ENCODE results near the gene REPIN1. TPM values are rescaled to one million over a fixed set of nuclear protein-coding genes. Genes with fewer than 3 reads are reported as not detected.

The REPIN1 gene
- total and polyA plus RNA-seq, 9 of the 15 experiments (the other 6 are each of a cell fraction or from before 2014, with no cell fraction given), result 8.1 to 283 (median 94.3) TPM

GRCh38 chr7:150404172-150404804 lies 35.7 kb downstream of the REPIN1 start (continued):
- TF ChIP-seq, protein P1, sequence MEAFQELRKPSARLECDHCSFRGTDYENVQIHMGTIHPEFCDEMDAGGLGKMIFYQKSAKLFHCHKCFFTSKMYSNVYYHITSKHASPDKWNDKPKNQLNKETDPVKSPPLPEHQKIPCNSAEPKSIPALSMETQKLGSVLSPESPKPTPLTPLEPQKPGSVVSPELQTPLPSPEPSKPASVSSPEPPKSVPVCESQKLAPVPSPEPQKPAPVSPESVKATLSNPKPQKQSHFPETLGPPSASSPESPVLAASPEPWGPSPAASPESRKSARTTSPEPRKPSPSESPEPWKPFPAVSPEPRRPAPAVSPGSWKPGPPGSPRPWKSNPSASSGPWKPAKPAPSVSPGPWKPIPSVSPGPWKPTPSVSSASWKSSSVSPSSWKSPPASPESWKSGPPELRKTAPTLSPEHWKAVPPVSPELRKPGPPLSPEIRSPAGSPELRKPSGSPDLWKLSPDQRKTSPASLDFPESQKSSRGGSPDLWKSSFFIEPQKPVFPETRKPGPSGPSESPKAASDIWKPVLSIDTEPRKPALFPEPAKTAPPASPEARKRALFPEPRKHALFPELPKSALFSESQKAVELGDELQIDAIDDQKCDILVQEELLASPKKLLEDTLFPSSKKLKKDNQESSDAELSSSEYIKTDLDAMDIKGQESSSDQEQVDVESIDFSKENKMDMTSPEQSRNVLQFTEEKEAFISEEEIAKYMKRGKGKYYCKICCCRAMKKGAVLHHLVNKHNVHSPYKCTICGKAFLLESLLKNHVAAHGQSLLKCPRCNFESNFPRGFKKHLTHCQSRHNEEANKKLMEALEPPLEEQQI (IDR thresholded peaks at IDR 0.05), result no peak
- TF ChIP-seq RB1 (IDR thresholded peaks at IDR 0.05; ENCODE audit: low read depth), result no peak
- TF ChIP-seq ZNF764 (CRISPR knock-in tag; IDR thresholded peaks at IDR 0.05; ENCODE audit: low read depth), result no peak
- no peak for TF ChIP-seq ADNP (tag; IDR thresholded peaks at IDR 0.05)
- no peak for TF ChIP-seq ZFP91 (CRISPR knock-in tag; IDR thresholded peaks at IDR 0.05)
- TF ChIP-seq ARID3A (IDR thresholded peaks at IDR 0.05; ENCODE audit: borderline replicate concordance, low read depth, low read length), result no peak
- TF ChIP-seq TAF9B (IDR thresholded peaks at IDR 0.05; ENCODE audit: partially characterized antibody), result no peak
- TF ChIP-seq MCM3 (IDR thresholded peaks at IDR 0.05), result no peak
- TF ChIP-seq, protein P2, sequence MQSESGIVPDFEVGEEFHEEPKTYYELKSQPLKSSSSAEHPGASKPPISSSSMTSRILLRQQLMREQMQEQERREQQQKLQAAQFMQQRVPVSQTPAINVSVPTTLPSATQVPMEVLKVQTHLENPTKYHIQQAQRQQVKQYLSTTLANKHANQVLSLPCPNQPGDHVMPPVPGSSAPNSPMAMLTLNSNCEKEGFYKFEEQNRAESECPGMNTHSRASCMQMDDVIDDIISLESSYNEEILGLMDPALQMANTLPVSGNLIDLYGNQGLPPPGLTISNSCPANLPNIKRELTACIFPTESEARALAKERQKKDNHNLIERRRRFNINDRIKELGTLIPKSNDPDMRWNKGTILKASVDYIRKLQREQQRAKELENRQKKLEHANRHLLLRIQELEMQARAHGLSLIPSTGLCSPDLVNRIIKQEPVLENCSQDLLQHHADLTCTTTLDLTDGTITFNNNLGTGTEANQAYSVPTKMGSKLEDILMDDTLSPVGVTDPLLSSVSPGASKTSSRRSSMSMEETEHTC (IDR thresholded peaks at IDR 0.05), result no peak
- no peak for TF ChIP-seq CREBBP (IDR thresholded peaks at IDR 0.05; ENCODE audit: low read depth, low read length)
- TF ChIP-seq ETV6 (IDR thresholded peaks at IDR 0.05; ENCODE audit: borderline replicate concordance in 1 of 2, low read depth in 2 of 2, low read length in 1 of 2), result no peak
- TF ChIP-seq ETV6 (CRISPR knock-in tag; IDR thresholded peaks at IDR 0.05; ENCODE audit: borderline replicate concordance), result no peak
- TF ChIP-seq BDP1 (IDR thresholded peaks at IDR 0.05; ENCODE audit: insufficient read depth, insufficient read length), result no peak
- TF ChIP-seq FOXP1 (CRISPR knock-in tag; IDR thresholded peaks at IDR 0.05), result peak; percentile 15; the same call in 1 of the 2 replicates
- peak; percentile 53; the same call in 1 of the 2 replicates for TF ChIP-seq BACH1 (tag; IDR thresholded peaks at IDR 0.05)
- no peak for TF ChIP-seq KDM5B (IDR thresholded peaks at IDR 0.05; ENCODE audit: insufficient replicate concordance, low read depth, low read length)
- TF ChIP-seq STAT5B (CRISPR knock-in tag; IDR thresholded peaks at IDR 0.05), result 0 out of 2 replicates have a peak, but pooled peaks have one; percentile 16
- no peak for TF ChIP-seq GTF2E2 (tag; IDR thresholded peaks at IDR 0.05)
- no peak for TF ChIP-seq HOXB6 (CRISPR knock-in tag; IDR thresholded peaks at IDR 0.05; ENCODE audit: borderline replicate concordance)
- no peak for TF ChIP-seq CHCHD3 (CRISPR knock-in tag; IDR thresholded peaks at IDR 0.05)

Measured in K562 (cell line).